ENCODE data around the gene VEZF1.

DNA sequence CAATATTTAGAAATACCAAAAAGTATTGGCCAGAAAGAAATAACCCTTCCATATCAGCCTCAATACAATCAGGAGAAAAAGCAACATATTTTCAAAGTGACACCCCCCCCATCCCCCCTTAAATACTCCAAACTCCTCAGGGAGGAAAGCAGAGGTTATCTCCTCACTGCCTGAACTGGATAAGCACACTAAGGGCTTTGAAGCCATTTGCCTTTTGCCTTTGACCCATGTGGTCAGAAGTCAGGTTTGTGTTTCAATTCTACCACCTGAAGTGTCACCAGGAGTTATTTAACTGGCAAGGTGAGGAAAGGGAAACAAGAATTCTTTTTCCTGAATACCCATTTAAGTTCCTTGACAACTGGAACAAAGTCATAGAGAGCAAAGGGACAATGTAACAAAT, 3.5 kb upstream of the VEZF1 start:
- no peak for TF ChIP-seq EZH2phosphoT487 (IDR thresholded peaks at IDR 0.05; ENCODE audit: borderline replicate concordance, low read length)
- TF ChIP-seq, protein P1, sequence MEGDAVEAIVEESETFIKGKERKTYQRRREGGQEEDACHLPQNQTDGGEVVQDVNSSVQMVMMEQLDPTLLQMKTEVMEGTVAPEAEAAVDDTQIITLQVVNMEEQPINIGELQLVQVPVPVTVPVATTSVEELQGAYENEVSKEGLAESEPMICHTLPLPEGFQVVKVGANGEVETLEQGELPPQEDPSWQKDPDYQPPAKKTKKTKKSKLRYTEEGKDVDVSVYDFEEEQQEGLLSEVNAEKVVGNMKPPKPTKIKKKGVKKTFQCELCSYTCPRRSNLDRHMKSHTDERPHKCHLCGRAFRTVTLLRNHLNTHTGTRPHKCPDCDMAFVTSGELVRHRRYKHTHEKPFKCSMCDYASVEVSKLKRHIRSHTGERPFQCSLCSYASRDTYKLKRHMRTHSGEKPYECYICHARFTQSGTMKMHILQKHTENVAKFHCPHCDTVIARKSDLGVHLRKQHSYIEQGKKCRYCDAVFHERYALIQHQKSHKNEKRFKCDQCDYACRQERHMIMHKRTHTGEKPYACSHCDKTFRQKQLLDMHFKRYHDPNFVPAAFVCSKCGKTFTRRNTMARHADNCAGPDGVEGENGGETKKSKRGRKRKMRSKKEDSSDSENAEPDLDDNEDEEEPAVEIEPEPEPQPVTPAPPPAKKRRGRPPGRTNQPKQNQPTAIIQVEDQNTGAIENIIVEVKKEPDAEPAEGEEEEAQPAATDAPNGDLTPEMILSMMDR (IDR thresholded peaks at IDR 0.05; ENCODE audit: low read depth, low read length, poor library complexity, severe bottlenecking): no peak

Data from DOHH2 (cell line).